Measurements from ENCODE around the gene TSPAN16.
A peak's percentile ranks its signal among the peaks of the same experiment; 100 is the strongest.
"Not testable (repeated sequence)": the region's sequence is repeated elsewhere in the genome, so short reads cannot be mapped to it uniquely, and the experiment has no call there.

TSPAN16 gene

DNA sequence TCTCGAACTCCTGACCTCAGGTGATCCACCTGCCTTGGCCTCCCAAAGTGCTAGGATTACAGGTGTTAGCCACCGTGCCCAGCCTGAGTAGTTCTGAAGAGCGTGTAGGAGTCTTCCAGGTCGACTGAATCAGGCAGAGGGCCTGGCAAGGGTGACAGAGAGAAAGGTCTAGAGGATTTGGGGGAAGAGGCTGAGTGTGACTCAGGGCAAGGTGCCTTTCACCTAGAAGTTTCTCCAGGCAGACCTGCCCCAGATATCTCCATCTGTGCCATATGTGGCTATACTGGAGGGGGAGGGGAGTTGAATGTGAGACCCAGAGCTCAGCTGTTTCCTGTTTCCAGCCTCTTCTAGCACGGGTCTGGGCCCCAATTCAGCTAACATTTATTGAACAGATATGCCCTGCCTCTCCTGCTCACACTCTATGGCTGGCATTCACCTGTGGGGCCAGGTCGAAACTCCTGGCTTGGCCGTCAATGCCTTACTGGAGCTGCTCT lies 51.6 kb downstream of the TSPAN16 start:
- no peak for FAIRE-seq

DNA sequence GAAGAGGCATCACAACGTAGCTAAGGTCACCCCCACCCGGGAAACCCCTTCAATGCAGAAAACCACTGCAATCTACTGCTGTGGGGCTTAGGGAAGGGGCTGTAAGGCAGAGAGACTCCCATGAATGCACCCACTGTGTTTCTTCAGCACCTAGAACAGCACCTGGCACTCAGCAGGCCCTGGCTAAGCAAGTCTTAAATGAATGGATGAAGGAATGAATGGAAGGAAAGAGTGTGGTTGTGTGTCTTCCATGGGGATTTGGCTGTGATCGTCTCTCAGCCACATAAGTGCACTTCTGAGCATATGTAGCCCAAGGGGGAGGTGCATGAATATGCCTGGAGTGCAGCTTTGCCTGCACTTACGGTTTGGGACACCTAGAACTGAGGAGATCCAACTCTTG lies 53.2 kb downstream of the TSPAN16 start:
- FAIRE-seq: no peak

DNA sequence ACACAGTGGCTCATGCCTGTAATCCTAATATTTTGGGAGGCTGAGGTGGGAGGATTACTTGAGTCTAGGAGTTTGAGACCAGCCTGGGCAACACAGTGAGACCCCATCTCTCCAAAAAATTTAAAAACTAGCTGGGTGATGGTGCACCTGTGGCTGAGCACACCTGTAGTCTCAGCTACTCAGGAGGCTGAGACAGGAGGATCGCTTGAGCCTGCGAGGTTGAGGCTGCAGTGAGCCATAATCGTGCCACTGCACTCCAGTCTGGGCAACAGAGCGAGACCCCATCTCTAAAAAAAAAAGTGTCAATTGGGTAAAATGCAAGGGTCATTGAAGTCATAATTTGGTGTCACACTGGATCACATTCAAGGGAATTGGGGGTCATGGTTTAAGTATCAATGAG lies 58.1 kb downstream of the TSPAN16 start:
- FAIRE-seq: not testable (repeated sequence)

- peak; percentile 80 for FAIRE-seq
These were observed 59.5 kb downstream of the TSPAN16 start, which contains the start of gene PLPPR2 for GRCh38 chr19:11355160-11356073. TSS of gene PLPPR2 (plus strand) at chr19:11355432. CDS start at chr19:11357674, 2,242 bp downstream.

DNA sequence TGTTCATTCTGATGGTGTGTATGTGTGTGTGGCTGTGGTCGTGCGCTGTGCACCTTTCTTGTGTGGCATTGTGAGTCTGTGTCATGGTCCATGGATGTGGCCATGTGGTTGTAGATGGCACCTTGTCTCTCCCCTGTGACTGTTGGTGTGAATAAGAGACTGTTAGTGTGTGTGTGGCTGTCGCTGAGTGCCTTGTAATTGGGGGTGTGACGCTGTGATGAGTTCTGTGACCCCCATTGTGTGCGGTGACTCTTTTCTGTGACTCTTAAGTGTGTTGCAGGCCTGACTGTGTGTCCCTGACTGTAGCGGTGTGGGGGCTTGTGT lies 60.1 kb downstream of the TSPAN16 start:
- FAIRE-seq: no peak

GRCh38 chr19:11356676-11357550 lies 61.0 kb downstream of the TSPAN16 start:
- no peak for FAIRE-seq

GRCh38 chr19:11359421-11359820 lies 63.5 kb downstream of the TSPAN16 start:
- FAIRE-seq: no peak

DNA sequence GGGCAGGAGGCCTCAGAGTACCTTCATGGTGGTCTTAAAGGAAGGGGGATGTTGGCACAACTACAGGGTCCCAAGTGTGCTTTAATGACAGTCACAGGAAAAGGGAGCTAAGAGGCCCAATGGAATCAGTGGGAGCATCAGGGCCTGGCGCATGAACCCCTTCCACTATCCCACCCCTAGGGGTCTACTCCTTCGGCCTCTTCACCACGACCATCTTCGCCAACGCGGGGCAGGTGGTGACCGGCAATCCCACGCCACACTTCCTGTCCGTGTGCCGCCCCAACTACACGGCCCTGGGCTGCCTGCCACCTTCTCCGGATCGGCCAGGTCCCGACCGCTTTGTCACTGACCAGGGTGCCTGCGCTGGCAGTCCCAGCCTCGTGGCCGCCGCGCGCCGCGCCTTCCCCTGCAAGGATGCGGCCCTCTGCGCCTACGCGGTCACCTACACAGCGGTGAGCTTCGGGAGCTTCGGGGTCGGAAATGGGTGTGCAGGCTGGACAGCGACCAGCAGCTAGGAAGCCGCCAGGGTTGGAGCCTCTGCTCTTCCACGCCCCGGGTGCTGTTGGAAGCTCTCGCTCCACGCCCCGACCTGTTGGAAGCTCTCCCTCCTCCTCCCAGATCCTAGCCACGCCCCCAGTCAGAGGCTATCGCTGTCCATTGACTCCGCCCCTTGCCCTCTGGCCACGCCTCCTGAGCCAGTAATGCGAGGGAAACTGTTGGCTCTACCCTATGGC lies 65.2 kb downstream of the TSPAN16 start:
- FAIRE-seq: no peak

GRCh38 chr19:11361771-11362731 lies 66.1 kb downstream of the TSPAN16 start:
- no peak for FAIRE-seq

- no peak for FAIRE-seq
These were observed 67.9 kb downstream of the TSPAN16 start for GRCh38 chr19:11363881-11364280.

DNA sequence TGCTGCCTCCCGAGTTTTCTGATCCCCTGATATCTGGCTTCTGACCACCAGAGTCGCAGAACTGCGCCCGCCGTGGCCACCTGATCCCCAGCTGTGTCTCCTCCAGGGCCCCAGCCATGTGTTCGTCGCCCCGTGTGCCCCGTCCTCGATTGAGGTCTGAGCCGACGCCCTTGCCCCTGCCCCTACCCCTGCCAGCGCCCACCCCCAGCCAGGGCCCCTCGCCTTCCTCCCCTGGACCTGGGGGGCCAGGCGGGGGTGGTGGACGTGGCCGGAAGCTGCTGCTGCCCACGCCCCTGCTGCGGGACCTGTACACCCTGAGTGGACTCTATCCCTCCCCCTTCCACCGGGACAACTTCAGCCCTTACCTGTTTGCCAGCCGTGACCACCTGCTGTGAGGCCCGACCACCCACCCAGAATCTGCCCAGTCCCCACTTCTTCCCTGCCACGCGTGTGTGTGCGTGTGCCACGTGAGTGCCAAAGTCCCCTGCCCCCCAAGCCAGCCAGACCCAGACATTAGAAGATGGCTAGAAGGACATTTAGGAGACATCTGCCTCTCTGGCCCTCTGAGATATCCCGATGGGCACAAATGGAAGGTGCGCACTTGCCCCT lies 68.4 kb downstream of the TSPAN16 start:
- FAIRE-seq: no peak

DNA sequence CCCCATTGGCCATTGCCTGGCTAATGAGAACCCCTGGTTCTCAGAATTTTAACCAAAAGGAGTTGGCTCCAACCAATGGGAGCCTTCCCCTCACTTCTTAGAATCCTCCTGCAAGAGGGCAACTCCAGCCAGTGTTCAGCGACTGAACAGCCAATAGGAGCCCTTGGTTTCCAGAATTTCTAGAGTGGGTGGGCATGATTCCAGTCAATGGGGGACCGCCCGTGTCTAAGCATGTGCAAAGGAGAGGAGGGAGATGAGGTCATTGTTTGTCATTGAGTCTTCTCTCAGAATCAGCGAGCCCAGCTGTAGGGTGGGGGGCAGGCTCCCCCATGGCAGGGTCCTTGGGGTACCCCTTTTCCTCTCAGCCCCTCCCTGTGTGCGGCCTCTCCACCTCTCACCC lies 69.0 kb downstream of the TSPAN16 start:
- no peak for FAIRE-seq
